Neural progenitor cell (in vitro differentiated cells): ENCODE data around the gene DDX60. TPM values are rescaled to one million over a fixed set of nuclear protein-coding genes. Genes with fewer than 3 reads are reported as not detected.

Source experiments
- DNase-seq: peaks from one replicate; pipeline ENCODE4 v3.0.0-alpha.2; 2016; ENCODE audit warnings: low spot score
- H2AFZ ChIP-seq: fragments of 200-600 bp; sonication (generic); replicated peaks from 2 replicates; pipeline ENCODE4 v1.6.1; 2016; ENCODE audit warnings: antibody characterized with exemption
- H3F3A ChIP-seq: fragments of 200-600 bp; sonication (generic); 2 replicates; pipeline ENCODE4 v1.6.1; 2016; ENCODE audit warnings: antibody characterized with exemption, low read depth
- H3K27ac ChIP-seq: fragments of 200-600 bp; sonication (generic); 2 replicates; pipeline ENCODE4 v1.5.1; 2016; ENCODE audit warnings: mild to moderate bottlenecking
- H3K27me3 ChIP-seq: fragments of 200-600 bp; sonication (generic); 2 replicates; pipeline ENCODE4 v1.6.1; 2016; ENCODE audit warnings: mild to moderate bottlenecking, moderate library complexity
- H3K36me3 ChIP-seq: fragments of 200-600 bp; sonication (generic); 2 replicates; pipeline ENCODE4 v1.5.1; 2016
- H3K4me1 ChIP-seq: fragments of 200-600 bp; sonication (generic); 2 replicates; pipeline ENCODE4 v1.6.1; 2016; ENCODE audit warnings: mixed run types
- H3K4me2 ChIP-seq: fragments of 200-600 bp; sonication (generic); 2 replicates; pipeline ENCODE4 v1.6.1; 2016
- H3K4me3 ChIP-seq: fragments of 200-600 bp; sonication (generic); 2 replicates; pipeline ENCODE4 v1.5.1; 2016
- H3K79me2 ChIP-seq: fragments of 200-600 bp; sonication (generic); 2 replicates; pipeline ENCODE4 v1.6.1; 2016; ENCODE audit warnings: low read depth
- H3K9ac ChIP-seq: fragments of 200-600 bp; sonication (generic); 2 replicates; pipeline ENCODE4 v1.6.1; 2016
- H3K9me3 ChIP-seq: fragments of 200-600 bp; sonication (generic); 2 replicates; pipeline ENCODE4 v1.5.1; 2016; ENCODE audit warnings: low read depth
- H4K20me1 ChIP-seq: fragments of 200-600 bp; sonication (generic); 2 replicates; pipeline ENCODE4 v1.6.1; 2016; ENCODE audit warnings: low read depth
- H3K27ac Mint-ChIP-seq: 3 replicates; pipeline ENCODE4 v1.8.0; 2021; ENCODE audit warnings: mixed read lengths
- H3K27me3 Mint-ChIP-seq: 2 replicates; pipeline ENCODE4 v1.8.0; 2022; ENCODE audit warnings: low read depth, mild to moderate bottlenecking, inconsistent platforms, moderate library complexity, mixed read lengths; ENCODE audit not compliant: insufficient read depth
- H3K36me3 Mint-ChIP-seq: 3 replicates; pipeline ENCODE4 v1.8.0; 2021; ENCODE audit warnings: mixed read lengths
- H3K4me1 Mint-ChIP-seq: 3 replicates; pipeline ENCODE4 v1.8.0; 2021; ENCODE audit warnings: mixed read lengths
- H3K4me3 Mint-ChIP-seq: 3 replicates; pipeline ENCODE4 v1.8.0; 2021; ENCODE audit warnings: mild to moderate bottlenecking, moderate library complexity, mixed read lengths
- H3K9me3 Mint-ChIP-seq: 3 replicates; pipeline ENCODE4 v1.8.0; 2020; ENCODE audit warnings: mixed read lengths
- EZH2 ChIP-seq: fragments of 200-600 bp; sonication (generic); IDR thresholded peaks from 2 replicates; pipeline ENCODE4 v1.6.1; 2017; ENCODE audit warnings: antibody characterized with exemption, mild to moderate bottlenecking, moderate library complexity
- EZH2phosphoT487 ChIP-seq: fragments of 200-600 bp; sonication (generic); IDR thresholded peaks from 2 replicates; pipeline ENCODE4 v1.6.1; 2017; ENCODE audit warnings: antibody characterized with exemption
- total RNA-seq: library from RNA; depleted of rRNA; stranded (reverse); fragments of >200 nt; gene quantifications from 2 replicates; pipeline ENCODE4 v1.2.3, GENCODE V29; 2015; ENCODE audit warnings: low replicate concordance
- TF ChIP-seq, protein P1 (sequence below): fragments of 200-600 bp; sonication (generic); IDR thresholded peaks from 2 replicates; pipeline ENCODE4 v1.5.1; 2017; ENCODE audit warnings: antibody characterized with exemption, mild to moderate bottlenecking

The DDX60 gene
- total RNA-seq, 1 donor from 2014 or later: 7.8 TPM

DNA sequence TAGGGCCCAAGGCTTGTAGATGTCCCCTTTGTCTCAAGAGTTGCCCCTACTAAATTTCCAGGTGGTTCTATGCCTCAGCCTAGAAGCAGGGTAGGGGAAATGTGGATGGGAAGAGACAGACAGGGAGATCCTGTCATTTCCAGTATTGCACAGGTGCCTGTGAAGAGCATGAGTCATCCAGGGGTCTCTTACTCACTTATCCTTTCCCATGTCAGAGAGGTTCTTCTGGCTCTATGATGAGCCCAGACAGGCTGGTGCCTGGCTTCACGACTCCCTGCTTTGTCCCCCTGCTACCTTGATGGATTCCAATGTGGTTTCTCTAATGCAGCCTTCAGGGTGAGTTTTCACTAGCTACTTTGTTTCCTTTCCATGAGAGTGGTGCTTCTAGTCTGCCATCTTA, 35.2 kb upstream of the DDX60 start:
- H3K79me2 ChIP-seq: no peaks in the 10 kb centered on the region
- no peak for TF ChIP-seq EZH2
- TF ChIP-seq, protein P1, sequence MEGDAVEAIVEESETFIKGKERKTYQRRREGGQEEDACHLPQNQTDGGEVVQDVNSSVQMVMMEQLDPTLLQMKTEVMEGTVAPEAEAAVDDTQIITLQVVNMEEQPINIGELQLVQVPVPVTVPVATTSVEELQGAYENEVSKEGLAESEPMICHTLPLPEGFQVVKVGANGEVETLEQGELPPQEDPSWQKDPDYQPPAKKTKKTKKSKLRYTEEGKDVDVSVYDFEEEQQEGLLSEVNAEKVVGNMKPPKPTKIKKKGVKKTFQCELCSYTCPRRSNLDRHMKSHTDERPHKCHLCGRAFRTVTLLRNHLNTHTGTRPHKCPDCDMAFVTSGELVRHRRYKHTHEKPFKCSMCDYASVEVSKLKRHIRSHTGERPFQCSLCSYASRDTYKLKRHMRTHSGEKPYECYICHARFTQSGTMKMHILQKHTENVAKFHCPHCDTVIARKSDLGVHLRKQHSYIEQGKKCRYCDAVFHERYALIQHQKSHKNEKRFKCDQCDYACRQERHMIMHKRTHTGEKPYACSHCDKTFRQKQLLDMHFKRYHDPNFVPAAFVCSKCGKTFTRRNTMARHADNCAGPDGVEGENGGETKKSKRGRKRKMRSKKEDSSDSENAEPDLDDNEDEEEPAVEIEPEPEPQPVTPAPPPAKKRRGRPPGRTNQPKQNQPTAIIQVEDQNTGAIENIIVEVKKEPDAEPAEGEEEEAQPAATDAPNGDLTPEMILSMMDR: no peak
- no peak for TF ChIP-seq EZH2phosphoT487
- H3K9ac ChIP-seq: no peak overlapping the region
- no peak for DNase-seq
- Mint-ChIP-seq H3K27ac (no peak overlapping the region), H3K4me1 (no peaks in the 10 kb centered on the region), H3K27me3 (no peaks in the 10 kb centered on the region), H3K36me3 (no peaks in the 10 kb centered on the region), H3K4me3 (no peak overlapping the region), H3K9me3 (no peaks in the 10 kb centered on the region)
- H3K4me1 ChIP-seq: no peaks in the 10 kb centered on the region
- H3K36me3 ChIP-seq: no peaks in the 10 kb centered on the region
- no peaks in the 10 kb centered on the region for H3K27me3 ChIP-seq
- H3F3A ChIP-seq: no peaks in the 10 kb centered on the region
- no peak overlapping the region for H2AFZ ChIP-seq
- H3K9me3 ChIP-seq: no peaks in the 10 kb centered on the region
- H3K4me2 ChIP-seq: no peak overlapping the region
- H3K4me3 ChIP-seq: no peak overlapping the region
- H4K20me1 ChIP-seq: no peaks in the 10 kb centered on the region
- no peak overlapping the region for H3K27ac ChIP-seq

DNA sequence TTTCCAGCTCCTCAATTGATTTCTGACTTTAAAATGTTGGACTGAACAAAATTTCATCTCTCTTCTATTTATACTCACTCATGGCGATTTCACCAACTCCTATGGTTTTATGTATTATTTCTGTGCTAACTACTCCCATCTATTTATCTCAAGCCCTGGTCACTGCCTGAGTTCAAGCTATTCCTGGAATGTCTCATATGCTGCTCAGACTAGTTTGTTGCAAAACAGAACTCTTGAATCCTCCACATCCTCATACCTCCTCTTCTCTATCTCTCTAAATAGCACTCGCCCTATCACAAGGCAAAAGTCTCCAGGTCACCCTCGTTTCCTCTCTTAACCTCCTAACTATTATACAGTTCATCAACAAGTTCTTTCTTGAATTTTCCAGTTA, 19.0 kb upstream of the DDX60 start:
- Mint-ChIP-seq H3K36me3 (no peaks in the 10 kb centered on the region), H3K4me3 (no peak overlapping the region), H3K4me1 (no peaks in the 10 kb centered on the region), H3K9me3 (peaks cover 2% of the 10 kb centered on the region), H3K27me3 (no peaks in the 10 kb centered on the region), H3K27ac (no peak overlapping the region)
- no peaks in the 10 kb centered on the region for H3K36me3 ChIP-seq
- H3K9ac ChIP-seq: no peak overlapping the region
- TF ChIP-seq EZH2phosphoT487 (no peak), EZH2 (no peak)
- TF ChIP-seq, protein P1: no peak
- H2AFZ ChIP-seq: no peak overlapping the region
- no peaks in the 10 kb centered on the region for H3K9me3 ChIP-seq
- no peak overlapping the region for H3K4me3 ChIP-seq
- no peaks in the 10 kb centered on the region for H3K4me1 ChIP-seq
- no peaks in the 10 kb centered on the region for H4K20me1 ChIP-seq
- H3K27me3 ChIP-seq: no peaks in the 10 kb centered on the region
- no peaks in the 10 kb centered on the region for H3F3A ChIP-seq
- H3K79me2 ChIP-seq: no peaks in the 10 kb centered on the region
- no peak for DNase-seq
- no peak overlapping the region for H3K27ac ChIP-seq
- H3K4me2 ChIP-seq: no peak overlapping the region

DNA sequence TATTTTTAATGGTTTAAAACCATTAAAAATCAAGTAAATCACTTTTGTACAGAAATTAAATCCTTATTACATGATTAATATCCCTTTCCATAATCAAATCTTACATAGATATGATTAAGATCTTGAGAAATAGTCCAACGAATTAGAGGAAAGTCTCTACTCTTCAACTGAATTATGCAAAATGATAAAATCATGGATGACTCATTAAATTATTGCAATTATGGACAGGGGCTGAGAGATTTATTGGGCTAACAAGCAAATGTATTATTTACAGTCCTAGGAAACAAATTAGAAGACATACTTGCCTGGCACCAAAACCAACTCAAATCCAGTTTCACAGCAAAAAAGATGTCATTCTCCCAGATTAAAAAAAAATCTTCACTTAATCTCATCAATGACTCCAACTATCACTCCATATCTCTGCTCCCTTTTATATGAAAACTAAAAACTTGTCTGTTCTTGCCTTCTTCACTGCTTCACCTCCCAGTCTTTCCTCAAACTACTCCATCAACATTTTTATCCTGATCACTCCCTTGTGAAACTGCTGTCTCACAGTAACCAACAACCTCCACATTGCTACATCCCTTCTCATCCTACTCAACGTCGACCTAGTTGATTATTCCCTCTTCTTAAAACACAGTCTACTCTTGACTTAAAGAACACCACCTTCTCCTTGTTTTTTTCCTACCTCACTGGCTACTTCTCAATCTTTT, 18.4 kb upstream of the DDX60 start:
- Mint-ChIP-seq H3K27ac (no peak overlapping the region), H3K4me1 (no peaks in the 10 kb centered on the region), H3K36me3 (no peaks in the 10 kb centered on the region), H3K27me3 (no peaks in the 10 kb centered on the region), H3K4me3 (no peak overlapping the region), H3K9me3 (no peaks in the 10 kb centered on the region)
- Histone ChIP-seq H2AFZ (no peak overlapping the region), H3K4me1 (no peaks in the 10 kb centered on the region), H3K4me2 (no peak overlapping the region), H3K79me2 (no peaks in the 10 kb centered on the region), H3K27me3 (no peaks in the 10 kb centered on the region), H3K9me3 (no peaks in the 10 kb centered on the region), H3K36me3 (no peaks in the 10 kb centered on the region), H3K27ac (no peak overlapping the region), H3K9ac (no peak overlapping the region), H3K4me3 (no peak overlapping the region), H4K20me1 (no peaks in the 10 kb centered on the region), H3F3A (no peaks in the 10 kb centered on the region)
- TF ChIP-seq EZH2 (no peak), EZH2phosphoT487 (no peak)
- TF ChIP-seq, protein P1: no peak
- no peak for DNase-seq
